Endothelial cell of umbilical vein (primary cell): ENCODE data around the gene ITIH6. TPM values are rescaled to one million over a fixed set of nuclear protein-coding genes. Genes with fewer than 3 reads are reported as not detected.
A peak's percentile ranks its signal among the peaks of the same experiment; 100 is the strongest.

ENCODE experiments used
- BruUV-seq: library from RNA; stranded (reverse); fragments of 400-500 nt; replicated peaks from 2 replicates; lab custom pipeline; 2021; lab: Mats Ljungman, UMichigan
- CTCF ChIA-PET: fragments of 300-600, 350-600 bp; sonication (Branson Sonifier 250); formaldehyde crosslinking; loops from one replicate; lab custom pipeline; 2021; ENCODE audit warnings: antibody characterized with exemption, inconsistent platforms; lab: Charles Lee
- POLR2A ChIA-PET: fragments of 300-600, 350-600 bp; sonication (Branson Sonifier 250); formaldehyde crosslinking; loops from one replicate; lab custom pipeline; 2021; ENCODE audit warnings: antibody characterized with exemption, inconsistent platforms; lab: Charles Lee
- DNase-seq: peaks from one replicate; pipeline ENCODE4 v3.0.0-alpha.2; 2011; ENCODE audit warnings: low read depth, low spot score
- FAIRE-seq: peaks from 2 replicates; lab custom pipeline; 2011; peaks lifted over from hg19 to GRCh38; lab: Jason Lieb, UNC
- H2AFZ ChIP-seq: 2 replicates; pipeline ENCODE4 v1.6.0; 2012; ENCODE audit warnings: low read depth, low read length, control low read depth, inconsistent platforms
- H3K27ac ChIP-seq: 2 replicates; pipeline ENCODE4 v1.5.1; 2011; ENCODE audit warnings: low read depth, mild to moderate bottlenecking, control low read depth, low read length, moderate library complexity; ENCODE audit not compliant: insufficient read depth
- H3K27me3 ChIP-seq, 2 experiments: 2 replicates each; pipeline versions ENCODE4 v1.6.0 to v1.6.1; 2011; ENCODE audit warnings: low read length in 2 of 2, mixed read lengths in 1 of 2; ENCODE audit not compliant: control insufficient read depth in 2 of 2, insufficient read depth in 2 of 2
- H3K36me3 ChIP-seq, 2 experiments: 2 replicates in 1 of 2; 3 replicates in 1 of 2; pipeline ENCODE4 v1.5.1; 2011; ENCODE audit warnings: low read length in 2 of 2, mild to moderate bottlenecking in 1 of 2, moderate library complexity in 1 of 2; ENCODE audit not compliant: control insufficient read depth in 2 of 2, insufficient read depth in 2 of 2; ENCODE audit errors: extremely low read depth in 1 of 2
- H3K4me1 ChIP-seq: 3 replicates; pipeline ENCODE4 v1.5.1; 2011; ENCODE audit warnings: mild to moderate bottlenecking, low read length; ENCODE audit not compliant: control insufficient read depth, insufficient read depth; ENCODE audit errors: extremely low read depth
- H3K4me2 ChIP-seq: 2 replicates; pipeline ENCODE4 v1.6.1; 2011; ENCODE audit warnings: low read length, control low read depth, mixed read lengths; ENCODE audit not compliant: insufficient read depth
- H3K4me3 ChIP-seq, 3 experiments: fragments of 200-600 bp in 1 of 3; sonication (generic), shearing (Covaris generic) in 1 of 3; replicated peaks in 1 of 3; 2 replicates each; pipeline ENCODE4 v1.5.1; 2011 to 2016; ENCODE audit warnings: control low read depth in 3 of 3, low read length in 3 of 3, mild to moderate bottlenecking in 2 of 3, inconsistent platforms in 1 of 3, low read depth in 1 of 3, moderate library complexity in 1 of 3; ENCODE audit not compliant: insufficient read depth in 1 of 3
- H3K79me2 ChIP-seq: 2 replicates; pipeline ENCODE4 v1.6.0; 2012; ENCODE audit warnings: low read length, inconsistent platforms; ENCODE audit not compliant: control insufficient read depth, insufficient read depth
- H3K9ac ChIP-seq: replicated peaks from 2 replicates; pipeline ENCODE3; 2011; ENCODE audit warnings: low read length, control low read depth; ENCODE audit not compliant: insufficient read depth; ENCODE audit errors: extremely low read depth
- H3K9me1 ChIP-seq: replicated peaks from 3 replicates; pipeline ENCODE4 v1.6.0; 2011; ENCODE audit warnings: mild to moderate bottlenecking, low read length; ENCODE audit not compliant: control insufficient read depth, insufficient read depth; ENCODE audit errors: extremely low read depth
- H3K9me3 ChIP-seq: replicated peaks from 2 replicates; pipeline ENCODE4 v1.5.1; 2012; ENCODE audit warnings: low read length, inconsistent platforms; ENCODE audit not compliant: control insufficient read depth, insufficient read depth
- H4K20me1 ChIP-seq: replicated peaks from 2 replicates; pipeline ENCODE3; 2011; ENCODE audit warnings: mild to moderate bottlenecking, low read length; ENCODE audit not compliant: control insufficient read depth, insufficient read depth; ENCODE audit errors: extremely low read depth
- EZH2 ChIP-seq: IDR thresholded peaks from 2 replicates; pipeline ENCODE4 v1.6.1; 2012; ENCODE audit warnings: borderline replicate concordance, low read depth, mild to moderate bottlenecking, moderate library complexity, low read length, inconsistent platforms; ENCODE audit not compliant: severe bottlenecking
- FOS ChIP-seq: IDR thresholded peaks from 2 replicates; pipeline ENCODE4 v1.6.1; 2011; ENCODE audit warnings: mild to moderate bottlenecking, low read length, moderate library complexity, borderline replicate concordance; ENCODE audit not compliant: insufficient read depth
- GATA2 ChIP-seq: IDR thresholded peaks from 2 replicates; pipeline ENCODE4 v1.7.0; 2011; ENCODE audit warnings: low read depth, mild to moderate bottlenecking, moderate library complexity, mixed read lengths, low read length; ENCODE audit not compliant: insufficient read length, insufficient read depth
- JUN ChIP-seq: IDR thresholded peaks from 2 replicates; pipeline ENCODE4 v1.6.1; 2011; ENCODE audit warnings: borderline replicate concordance, low read depth; ENCODE audit not compliant: insufficient read length, insufficient read depth
- MYC ChIP-seq: IDR thresholded peaks from one replicate; pipeline ENCODE4 v1.6.1; 2011; ENCODE audit warnings: mild to moderate bottlenecking, low read depth, low read length
- POLR2A ChIP-seq: IDR thresholded peaks from 2 replicates; pipeline ENCODE4 v1.6.1; 2012; ENCODE audit warnings: low read depth, mild to moderate bottlenecking, control low read depth, low read length
- POLR2AphosphoS5 ChIP-seq: IDR thresholded peaks from 2 replicates; pipeline ENCODE4 v1.6.1; 2012; ENCODE audit warnings: low read depth, mild to moderate bottlenecking, control low read depth, low read length, moderate library complexity; ENCODE audit not compliant: insufficient read depth
- dilution Hi-C: fragments of 300-500 bp; cut with MboI; formaldehyde crosslinking; loops from one replicate; pipeline ENCODE4 v1.15.0; 2019; ENCODE audit warnings: low sequenced_read_pairs; ENCODE audit not compliant: extremely low pct_ligation_motif_present
- intact Hi-C: fragments of 100-400 bp; cut with micrococcal nuclease; formaldehyde crosslinking; loops from one replicate; pipeline ENCODE4 v1.10.0; 2022
- polyA plus RNA-seq, 4 experiments: library from polyadenylated mRNA; depleted of rRNA in 3 of 4; stranded (reverse) in 3 of 4; unstranded in 1 of 4; fragments of >200 nt; gene quantifications; 2 replicates each; pipeline versions ENCODE4 v1.2.1 to v1.2.3, GENCODE V29; 2011 to 2012; ENCODE audit warnings: missing spikeins in 1 of 4
- total RNA-seq: library from RNA; stranded (reverse); gene quantifications from 2 replicates; pipeline ENCODE4 v1.2.3, GENCODE V29; 2021

Gene ITIH6
- total and polyA plus RNA-seq, 2 donors (not counting 3 experiments of a cell fraction or from before 2014, with no cell fraction given): not detected

GRCh38 chrX:54810532-54810931, 12.5 kb upstream of the ITIH6 start:
- ChIA-PET CTCF (interaction anchor here (1.3 kb wide), 1 partner anchor 171 kb away, joined by 3 read pairs; no protein-coding TSS in a partner anchor), POLR2A (no interaction called here)
- no peaks in the 10 kb centered on the region for H3K9me3 ChIP-seq
- H3K9me1 ChIP-seq: no peaks in the 10 kb centered on the region
- H3K27me3 ChIP-seq: peaks cover 3 to 10% of the 10 kb centered on the region in 2 experiments
- dilution Hi-C loops (no loop called here), intact Hi-C loops (no loop called here)
- H3K4me2 ChIP-seq: no peak overlapping the region
- TF ChIP-seq GATA2 (no peak), POLR2AphosphoS5 (no peak), MYC (no peak), FOS (no peak), POLR2A (no peak), EZH2 (no peak), JUN (no peak)
- no peak overlapping the region for H3K27ac ChIP-seq
- H3K9ac ChIP-seq: no peak overlapping the region
- peaks cover 5% of the 10 kb centered on the region for H3K4me1 ChIP-seq
- peaks cover 2 to 45% of the 10 kb centered on the region in 2 experiments for H3K36me3 ChIP-seq
- FAIRE-seq: no peak
- H3K4me3 ChIP-seq: peak overlapping the region in 1 of 3 experiments; percentile 53
- no peak overlapping the region for H2AFZ ChIP-seq
- no TSS peak for BruUV-seq
- no peaks in the 10 kb centered on the region for H4K20me1 ChIP-seq
- DNase-seq: no peak
- peaks cover 18% of the 10 kb centered on the region for H3K79me2 ChIP-seq
